GM13977 (cell line): Measurements from ENCODE around the gene PDZD8.

Source experiments
- DNase-seq: peaks from one replicate; pipeline ENCODE4 v3.0.0; 2012; ENCODE audit warnings: low spot score
- CTCF ChIP-seq: IDR thresholded peaks from 2 replicates; pipeline ENCODE4 v1.5.1; 2012; ENCODE audit warnings: mild to moderate bottlenecking, control low read depth; ENCODE audit not compliant: insufficient read depth; ENCODE audit errors: extremely low read depth, missing control alignments
- in situ Hi-C: fragments of 300-500 bp; cut with MboI; formaldehyde crosslinking; loops from one replicate; pipeline ENCODE4 v1.12.0; 2022; ENCODE audit warnings: low sequenced_read_pairs, low pct_unique_long_range_greater_than_20kb, mixed read lengths, inconsistent platforms; ENCODE audit not compliant: unreplicated experiment

PDZD8 gene

GRCh38 chr10:117322260-117322659 is 53.0 kb downstream of the PDZD8 start:
- no peak for TF ChIP-seq CTCF
- DNase-seq, result no peak
- in situ Hi-C loops, result no loop called here

- peak; percentile 23 for DNase-seq
- in situ Hi-C loops, result no loop called here
- TF ChIP-seq CTCF, result peak; percentile 72
These were observed 55.1 kb downstream of the PDZD8 start for GRCh38 chr10:117320050-117320665.

- no peak for DNase-seq
- peak; percentile 33 for TF ChIP-seq CTCF
- in situ Hi-C loops, result loop anchor here (10.0 kb wide), 1 partner anchor 94 kb away; no protein-coding TSS in a partner anchor
These were observed 56.3 kb downstream of the PDZD8 start for GRCh38 chr10:117318909-117319308.

GRCh38 chr10:117316701-117317100 is 58.5 kb downstream of the PDZD8 start:
- in situ Hi-C loops, result loop anchor here (10.0 kb wide), 1 partner anchor 92 kb away; no protein-coding TSS in a partner anchor
- DNase-seq, result no peak
- no peak for TF ChIP-seq CTCF

GRCh38 chr10:117313641-117314040 is 61.6 kb downstream of the PDZD8 start:
- no peak for DNase-seq
- TF ChIP-seq CTCF, result no peak
- in situ Hi-C loops, result loop anchor here (10.0 kb wide), 1 partner anchor 89 kb away; no protein-coding TSS in a partner anchor

GRCh38 chr10:117312430-117312829 is 62.8 kb downstream of the PDZD8 start:
- TF ChIP-seq CTCF, result no peak
- in situ Hi-C loops, result loop anchor here (10.0 kb wide), 1 partner anchor 88 kb away; no protein-coding TSS in a partner anchor
- no peak for DNase-seq

GRCh38 chr10:117311261-117311660 is 64.0 kb downstream of the PDZD8 start:
- DNase-seq, result no peak
- in situ Hi-C loops, result loop anchor here (10.0 kb wide), 1 partner anchor 86 kb away; no protein-coding TSS in a partner anchor
- no peak for TF ChIP-seq CTCF
